NCI-H2107 treated with DMSO at 0.1 percent for 48 hours (cell line): Measurements from ENCODE around the gene IFNL3.
"Not testable (repeated sequence)": the region's sequence is repeated elsewhere in the genome, so short reads cannot be mapped to it uniquely, and the experiment has no call there.

ENCODE experiments used
- DNase-seq: peaks from one replicate; lab custom pipeline; 2025; ENCODE audit not compliant: unreplicated experiment; lab: John Stamatoyannopoulos, UW

Gene IFNL3

DNA sequence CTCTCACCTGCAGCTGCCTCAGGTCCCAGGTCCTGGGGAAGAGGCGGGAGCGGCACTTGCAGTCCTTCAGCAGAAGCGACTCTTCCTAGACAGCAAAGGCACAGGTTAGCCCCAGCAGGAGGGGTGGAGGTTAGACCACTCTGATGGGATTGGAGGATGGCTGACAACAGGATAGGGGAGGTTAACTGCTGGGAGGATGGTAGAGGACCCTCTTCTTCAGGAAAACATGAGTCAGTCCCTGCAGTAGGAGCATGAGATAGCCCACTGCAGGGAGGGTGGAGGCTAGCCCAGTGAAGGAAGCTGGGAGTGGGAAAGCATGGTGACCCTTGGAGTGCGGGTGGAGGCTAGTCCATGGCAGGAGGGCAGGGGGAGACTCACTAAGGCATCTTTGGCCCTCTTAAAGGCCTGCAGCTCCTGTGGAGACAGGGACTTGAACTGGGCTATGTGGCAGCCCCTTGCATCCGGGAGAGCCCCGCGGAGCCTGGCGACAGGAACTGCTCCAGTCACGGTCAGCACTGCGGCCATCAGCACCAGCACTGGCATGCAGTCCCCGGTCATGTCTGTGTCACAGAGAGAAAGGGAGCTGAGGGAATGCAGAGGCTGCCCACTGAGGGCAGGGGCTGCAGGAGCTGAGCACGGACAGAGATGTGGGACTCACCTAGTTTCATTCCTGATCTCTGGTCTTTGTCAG is at the start of gene IFNL3:
Gene IFNL3 (minus strand): TSS at position 597 of the 691 bp plus-strand sequence. CDS start 39 bp downstream, at position 558.
- DNase-seq: not testable (repeated sequence)

DNA sequence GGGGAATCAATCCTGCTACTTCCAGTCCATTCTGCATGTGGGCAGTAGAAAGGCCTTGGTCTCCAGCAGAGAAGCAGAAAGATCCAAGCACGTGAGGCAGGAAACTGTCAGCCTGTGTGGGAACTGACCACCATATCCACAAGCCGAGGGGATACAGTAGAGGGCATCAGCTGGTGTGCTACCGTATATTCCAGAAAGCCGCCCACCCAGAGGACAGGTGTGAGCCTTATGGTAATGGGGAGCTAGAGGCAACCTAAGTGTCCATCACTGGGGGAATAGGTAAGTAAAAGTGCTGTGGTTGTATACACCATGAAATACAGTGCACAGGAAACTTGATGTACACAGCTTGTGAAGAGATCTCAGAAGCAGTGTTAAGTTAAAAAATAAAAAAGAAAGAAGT is 48.6 kb upstream of the IFNL3 start:
- DNase-seq: no peak

DNA sequence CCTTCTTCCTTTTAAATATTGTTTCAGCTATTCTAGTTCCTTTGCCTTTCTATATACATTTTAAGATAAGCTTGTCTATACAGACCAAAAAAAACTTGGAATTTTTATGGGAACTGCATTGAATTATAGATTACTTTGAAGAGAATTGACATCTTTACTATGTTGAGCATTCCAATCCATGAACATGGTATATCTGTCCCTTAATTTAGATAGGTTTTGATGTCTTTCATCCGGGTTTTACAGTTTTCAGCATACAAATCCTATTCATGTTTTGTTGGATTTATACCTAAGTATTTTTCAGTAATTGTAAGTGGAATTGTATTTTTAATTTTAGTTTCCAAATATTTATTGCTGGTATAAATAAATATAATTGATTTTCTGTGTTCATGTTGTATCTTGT is 39.2 kb upstream of the IFNL3 start:
- no peak for DNase-seq

DNA sequence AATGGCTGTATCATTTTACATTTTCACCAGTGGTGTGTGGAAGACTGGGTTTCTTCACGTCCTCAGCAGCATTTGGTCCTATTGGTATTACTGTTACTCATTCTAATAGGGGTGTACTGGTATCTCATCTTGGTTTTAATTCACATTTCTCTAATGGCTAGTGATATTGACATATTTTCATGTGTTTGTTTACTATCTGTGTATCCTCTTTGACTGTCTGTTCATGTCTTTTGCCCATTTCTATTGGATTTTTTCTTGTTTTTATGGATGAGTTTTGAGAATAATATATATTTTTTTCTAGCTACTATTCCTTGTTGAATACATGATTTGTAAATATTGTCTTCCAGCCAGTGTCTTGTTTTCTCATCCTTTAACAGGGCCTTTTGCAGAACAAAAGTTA is 37.2 kb upstream of the IFNL3 start:
- DNase-seq: no peak

DNA sequence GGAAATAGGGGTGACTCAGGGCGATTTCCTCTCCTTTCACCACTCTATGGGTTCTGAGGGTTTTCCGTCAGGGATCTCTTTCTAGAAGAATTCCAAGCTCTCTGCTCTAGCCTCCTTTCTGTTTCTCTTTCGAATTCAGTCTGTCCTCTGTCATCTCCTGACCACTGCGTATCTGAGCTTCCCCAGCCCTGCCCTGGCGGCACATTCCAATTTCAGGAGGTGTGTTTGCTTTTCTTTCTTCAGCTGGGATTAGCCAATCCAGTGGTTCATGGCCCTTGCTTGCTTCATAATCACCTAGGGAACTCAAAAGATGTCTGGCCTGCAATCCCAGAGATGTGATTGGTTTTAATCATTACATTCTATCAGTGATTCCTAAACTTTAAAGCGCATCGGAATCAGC is 32.8 kb upstream of the IFNL3 start:
- DNase-seq: no peak

DNA sequence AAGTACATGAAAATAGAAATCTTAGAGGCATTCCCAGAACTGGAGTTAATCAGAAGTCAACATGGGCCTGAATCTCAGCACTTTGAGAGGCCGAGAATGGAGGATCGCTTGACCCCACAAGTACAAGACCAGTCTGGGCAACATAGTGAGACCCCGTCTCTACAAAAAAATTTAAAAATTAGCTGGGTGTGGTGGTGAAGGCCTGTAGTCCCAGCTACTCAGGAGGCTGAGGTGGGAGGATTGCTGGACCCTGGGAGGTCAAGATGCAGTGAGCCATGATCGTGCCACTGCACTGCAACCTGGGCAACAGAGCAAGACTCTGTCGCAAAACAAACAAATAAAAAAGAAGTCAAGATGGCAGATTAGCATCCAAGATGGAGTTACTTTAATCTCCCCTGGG is 31.9 kb upstream of the IFNL3 start:
- no peak for DNase-seq

DNA sequence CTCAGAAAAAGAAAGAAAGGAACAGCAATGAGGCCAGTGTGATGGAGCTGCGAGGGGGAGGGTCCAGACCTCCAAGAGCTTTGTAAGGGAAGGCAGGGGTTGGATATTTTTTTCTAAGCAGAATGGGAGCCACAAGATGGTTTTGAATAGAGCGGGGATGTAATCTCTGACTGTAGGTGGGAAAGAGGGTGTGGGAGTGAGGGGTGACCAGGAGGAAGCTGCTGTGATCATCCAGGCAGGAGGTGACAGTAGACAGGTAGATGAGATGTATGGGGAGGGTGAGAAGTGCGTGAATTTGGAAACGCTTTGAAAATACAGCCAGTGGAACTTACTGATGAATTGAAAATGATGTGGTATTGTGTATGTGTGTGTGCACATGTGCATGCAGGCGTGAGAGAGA is 30.8 kb upstream of the IFNL3 start:
- DNase-seq: no peak

DNA sequence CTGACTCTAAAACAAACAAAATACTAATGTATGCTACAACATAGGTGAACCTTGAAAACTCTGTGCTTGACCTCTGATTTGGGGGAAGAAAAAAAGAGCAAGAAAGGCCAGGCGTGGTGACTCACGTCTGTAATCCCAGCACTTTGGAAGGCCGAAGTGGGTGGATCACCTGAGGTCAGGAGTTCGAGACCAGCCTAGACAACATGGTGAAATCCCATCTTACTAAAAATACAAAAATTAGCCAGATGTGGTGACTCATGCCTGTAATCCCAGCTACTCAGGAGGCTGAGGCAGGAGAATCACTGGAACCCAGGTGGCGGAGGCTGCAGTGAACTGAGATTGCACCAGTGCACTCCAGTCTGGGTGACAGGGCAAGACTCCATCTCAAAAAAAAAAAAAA is 29.1 kb upstream of the IFNL3 start:
- DNase-seq: not testable (repeated sequence)

DNA sequence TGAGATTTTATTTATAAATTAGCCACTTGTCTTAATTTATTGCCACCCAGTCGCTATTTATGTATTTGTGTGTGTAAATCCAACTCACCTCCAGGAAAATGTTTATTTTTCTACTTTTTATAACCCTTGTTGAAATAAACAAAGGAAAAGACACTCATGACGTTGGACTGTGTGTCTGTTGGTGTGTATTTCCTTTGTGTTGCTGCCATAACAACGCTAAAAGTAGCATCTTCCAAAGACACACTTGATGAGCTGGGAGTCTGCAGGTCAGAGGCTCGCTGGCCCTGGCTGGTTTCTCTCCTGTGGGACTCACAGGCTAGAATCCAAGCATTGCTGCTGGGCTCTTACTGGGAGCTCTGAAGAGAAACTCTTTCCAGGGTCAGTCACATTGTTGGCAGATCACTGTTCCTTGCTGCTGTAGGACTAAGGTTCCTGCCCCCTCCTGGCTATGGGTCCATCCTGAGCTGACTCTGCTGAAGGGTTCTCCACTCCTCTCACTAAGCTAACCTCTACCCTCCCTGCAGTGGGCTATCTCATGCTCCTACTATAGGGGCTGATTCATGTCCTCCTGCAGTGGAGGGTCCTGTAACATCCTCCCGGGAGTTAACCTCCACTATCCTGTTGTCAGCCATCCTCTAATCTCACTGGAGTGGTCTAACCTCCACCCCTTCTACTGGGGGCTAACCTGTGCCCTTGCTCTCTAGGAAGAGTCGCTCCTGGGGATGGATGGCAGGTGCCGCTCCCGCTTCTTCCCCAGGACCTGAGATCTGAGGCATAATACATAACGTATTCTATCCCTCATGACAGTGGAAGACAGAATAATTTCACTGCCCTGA is 25.4 kb upstream of the IFNL3 start:
- no peak for DNase-seq

DNA sequence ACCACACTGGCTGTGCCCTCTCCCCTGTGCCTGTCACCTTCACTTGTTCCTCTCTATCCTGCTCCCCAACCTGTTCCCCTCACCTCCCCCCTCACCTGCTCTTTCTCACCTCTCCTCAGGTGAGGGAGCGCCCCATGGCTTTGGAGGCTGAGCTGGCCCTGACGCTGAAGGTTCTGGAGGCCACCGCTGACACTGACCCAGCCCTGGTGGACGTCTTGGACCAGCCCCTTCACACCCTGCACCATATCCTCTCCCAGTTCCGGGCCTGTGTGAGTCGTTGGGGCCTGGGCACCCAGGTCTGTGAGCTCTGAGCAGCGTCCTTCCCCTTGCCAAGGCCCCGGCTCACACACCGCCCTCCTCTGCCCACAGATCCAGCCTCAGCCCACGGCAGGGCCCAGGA is 24.6 kb upstream of the IFNL3 start:
- DNase-seq: not testable (repeated sequence)

DNA sequence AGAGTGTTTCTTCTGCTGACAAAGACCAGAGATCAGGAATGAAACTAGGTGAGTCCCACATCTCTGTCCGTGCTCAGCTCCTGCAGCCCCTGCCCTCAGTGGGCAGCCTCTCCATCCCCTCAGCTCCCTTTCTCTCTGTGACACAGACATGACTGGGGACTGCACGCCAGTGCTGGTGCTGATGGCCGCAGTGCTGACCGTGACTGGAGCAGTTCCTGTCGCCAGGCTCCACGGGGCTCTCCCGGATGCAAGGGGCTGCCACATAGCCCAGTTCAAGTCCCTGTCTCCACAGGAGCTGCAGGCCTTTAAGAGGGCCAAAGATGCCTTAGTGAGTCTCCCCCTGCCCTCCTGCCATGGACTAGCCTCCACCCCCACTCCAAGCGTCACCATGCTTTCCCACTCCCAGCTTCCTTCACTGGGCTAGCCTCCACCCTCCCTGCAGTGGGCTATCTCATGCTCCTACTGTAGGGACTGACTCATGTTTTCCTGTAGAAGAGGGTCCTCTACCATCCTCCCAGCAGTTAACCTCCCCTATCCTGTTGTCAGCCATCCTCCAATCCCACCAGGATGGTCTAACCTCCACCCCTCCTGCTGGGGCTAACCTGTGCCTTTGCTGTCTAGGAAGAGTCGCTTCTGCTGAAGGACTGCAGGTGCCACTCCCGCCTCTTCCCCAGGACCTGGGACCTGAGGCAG is 23.9 kb upstream of the IFNL3 start:
- not testable (repeated sequence) for DNase-seq

DNA sequence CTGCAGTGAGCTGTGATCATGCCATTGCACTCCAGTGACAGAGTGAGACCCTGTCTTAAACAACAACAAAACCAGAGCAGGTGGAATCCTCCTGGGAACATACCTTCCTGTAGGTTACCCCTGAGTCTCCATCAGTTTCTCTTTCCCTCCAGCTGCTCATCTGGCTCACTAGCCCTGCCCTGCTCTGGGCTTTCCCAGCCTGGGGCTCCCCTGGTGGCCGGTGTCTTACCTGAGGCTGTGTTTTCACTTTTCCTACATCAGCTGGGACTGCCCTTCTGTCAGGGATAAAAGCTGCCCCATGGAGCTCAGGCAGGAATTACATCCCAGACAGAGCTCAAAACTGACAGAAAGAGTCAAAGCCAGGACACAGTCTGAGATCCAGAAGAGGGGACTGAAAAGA is 23.3 kb upstream of the IFNL3 start, which contains the start of gene IFNL2:
Gene IFNL2 (plus strand): TSS at position 312 of the 400 bp plus-strand sequence. CDS start 173 bp downstream, outside the sequence.
- not testable (repeated sequence) for DNase-seq

DNA sequence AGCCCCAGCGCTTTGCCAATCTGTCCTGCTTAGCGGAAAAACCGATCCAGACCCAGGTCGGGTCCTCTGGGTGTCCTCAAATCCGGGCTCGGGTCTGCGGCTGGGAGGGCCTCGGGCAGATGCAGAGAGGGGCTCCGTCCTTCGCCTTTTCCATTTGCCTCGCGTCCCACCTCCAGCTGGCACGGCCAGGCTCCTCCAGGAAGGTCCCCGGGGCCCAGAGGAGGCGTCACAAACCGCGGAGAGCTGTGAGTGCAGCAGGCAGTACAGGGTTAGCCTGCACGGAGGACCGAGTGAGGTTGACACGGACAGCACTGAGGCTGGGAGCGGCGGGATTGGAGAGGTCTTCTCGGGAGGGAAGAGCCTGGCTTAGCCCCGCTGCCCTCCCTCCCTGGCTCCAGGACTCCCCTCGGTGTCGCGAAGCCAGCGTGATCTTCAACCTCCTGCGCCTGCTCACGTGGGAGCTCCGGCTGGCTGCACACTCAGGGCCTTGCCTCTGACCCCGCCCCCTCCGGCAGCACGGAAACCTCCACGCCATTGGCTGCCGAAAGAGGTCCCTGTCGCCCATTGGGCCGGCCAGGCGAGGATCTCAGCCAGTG is 20.6 kb upstream of the IFNL3 start:
- DNase-seq: no peak

DNA sequence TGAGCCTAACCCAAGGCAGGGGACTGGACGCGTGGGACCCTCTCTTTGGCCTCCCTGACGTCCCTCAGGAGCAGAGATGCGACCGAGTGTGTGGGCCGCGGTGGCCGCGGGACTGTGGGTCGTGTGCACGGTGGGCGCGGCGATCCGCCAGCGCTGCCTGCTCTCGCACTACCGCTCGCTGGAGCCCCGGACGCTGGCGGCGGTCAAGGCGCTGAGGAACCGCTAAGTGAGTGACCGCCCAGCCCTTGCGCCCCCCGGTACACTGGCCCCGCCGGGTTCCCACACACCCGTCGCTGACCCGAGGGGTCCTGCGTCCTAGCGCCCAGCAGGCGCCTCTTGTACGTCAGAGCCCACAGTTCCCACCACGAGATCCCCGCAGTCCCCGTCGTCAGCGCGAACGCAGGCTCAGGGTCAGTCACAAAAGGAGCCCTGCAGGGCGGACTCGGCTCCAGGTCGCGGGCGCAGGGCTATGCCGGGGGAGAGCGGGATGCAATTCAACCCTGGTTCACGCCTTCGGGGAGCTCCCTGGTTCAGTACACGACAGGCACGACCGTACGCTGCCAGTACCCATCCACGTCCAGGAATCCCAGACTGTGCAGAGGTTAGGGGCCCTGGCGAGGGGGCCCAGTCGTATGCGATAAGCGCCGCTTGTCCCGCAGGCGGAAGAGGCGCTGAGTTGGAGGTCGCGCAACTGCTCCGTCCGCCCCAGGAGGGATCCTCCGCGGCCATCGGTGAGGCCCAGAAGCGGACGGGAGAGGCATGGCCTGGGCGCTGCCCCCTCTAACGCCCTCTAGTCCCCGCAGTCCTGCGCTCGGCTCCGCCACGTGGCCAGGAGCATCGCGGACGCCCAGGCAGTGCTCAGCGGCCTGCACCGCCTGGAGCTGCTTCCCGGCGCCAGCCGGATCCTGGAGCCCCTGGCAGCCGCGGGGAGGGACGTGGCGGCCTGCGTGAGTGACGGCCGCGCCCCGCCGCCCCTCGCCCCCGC is 19.8 kb upstream of the IFNL3 start:
- no peak for DNase-seq

DNA sequence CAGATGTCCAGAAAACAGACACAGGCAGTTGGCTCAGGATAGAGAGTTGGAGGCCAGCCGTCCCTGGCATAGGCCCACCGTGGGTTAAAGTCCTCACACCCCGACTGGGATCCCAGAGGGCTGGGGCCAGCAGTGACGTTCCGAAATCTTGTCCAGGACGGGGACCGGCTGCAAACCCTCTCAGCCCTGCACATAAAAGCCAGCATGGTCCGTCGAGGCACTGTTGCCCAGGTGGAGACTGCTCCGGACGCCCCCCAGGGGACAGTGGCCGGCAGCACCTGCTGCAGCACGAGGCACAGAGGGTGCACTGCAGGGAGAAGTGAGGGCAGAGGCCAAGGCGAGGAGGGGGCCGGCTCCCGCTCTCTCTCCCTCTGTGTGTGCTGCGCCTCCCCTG is 19.1 kb upstream of the IFNL3 start:
- DNase-seq: no peak

DNA sequence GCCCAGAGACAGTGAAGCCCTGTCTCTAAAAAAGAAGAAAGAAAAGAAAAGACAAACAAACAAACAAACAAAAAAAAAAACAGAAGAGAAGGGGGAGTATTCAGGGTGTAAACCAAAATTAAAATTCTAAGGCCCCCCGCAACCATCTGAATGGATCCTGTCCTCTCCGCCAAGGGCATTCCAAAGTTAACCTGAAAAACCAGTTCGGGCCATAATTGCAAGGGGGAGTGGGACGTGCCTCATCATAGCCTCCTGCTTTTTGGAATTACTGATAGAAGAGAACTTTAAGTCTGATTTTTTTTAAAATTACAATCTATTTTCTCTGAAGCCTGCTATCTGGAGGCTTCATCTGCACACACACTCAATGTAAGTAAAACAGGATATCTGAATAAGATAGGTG is 17.7 kb upstream of the IFNL3 start:
- DNase-seq: no peak

DNA sequence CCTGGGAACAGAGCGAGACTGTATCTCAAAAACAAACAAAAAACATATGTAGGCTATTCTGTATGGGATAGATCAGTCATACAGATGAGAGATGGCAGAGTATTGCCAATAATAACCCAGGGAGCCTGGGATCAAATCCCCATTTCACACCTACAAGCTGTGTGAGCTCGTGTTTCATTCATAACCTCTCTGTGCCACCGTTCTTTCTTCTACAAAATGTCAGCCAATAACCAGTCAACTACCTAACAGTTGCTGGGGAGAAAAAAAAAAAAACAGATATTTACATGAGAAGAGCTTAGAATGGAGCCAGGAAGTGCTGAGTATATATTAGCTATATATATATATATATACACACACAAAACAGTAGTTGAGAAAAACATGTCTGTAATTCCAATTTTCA is 16.9 kb upstream of the IFNL3 start:
- no peak for DNase-seq

DNA sequence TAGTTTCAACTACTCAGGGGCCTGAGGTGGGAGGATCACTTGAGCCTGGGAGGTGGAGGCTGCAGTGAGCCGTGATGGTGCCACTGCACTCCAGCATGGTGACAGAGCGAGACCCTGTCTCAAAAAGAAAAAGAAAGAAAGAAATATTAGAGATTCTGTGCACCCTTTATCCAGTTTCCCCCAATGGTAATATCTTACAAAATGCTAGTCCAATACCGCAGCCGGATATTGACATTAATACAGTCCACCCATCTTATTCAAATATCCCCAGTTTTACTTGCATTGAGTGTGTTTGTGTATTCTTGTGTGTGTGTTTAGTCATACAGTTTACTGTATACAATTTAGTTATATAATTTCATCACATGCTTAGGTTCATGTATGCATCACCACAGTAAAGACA is 12.4 kb upstream of the IFNL3 start:
- DNase-seq: no peak

DNA sequence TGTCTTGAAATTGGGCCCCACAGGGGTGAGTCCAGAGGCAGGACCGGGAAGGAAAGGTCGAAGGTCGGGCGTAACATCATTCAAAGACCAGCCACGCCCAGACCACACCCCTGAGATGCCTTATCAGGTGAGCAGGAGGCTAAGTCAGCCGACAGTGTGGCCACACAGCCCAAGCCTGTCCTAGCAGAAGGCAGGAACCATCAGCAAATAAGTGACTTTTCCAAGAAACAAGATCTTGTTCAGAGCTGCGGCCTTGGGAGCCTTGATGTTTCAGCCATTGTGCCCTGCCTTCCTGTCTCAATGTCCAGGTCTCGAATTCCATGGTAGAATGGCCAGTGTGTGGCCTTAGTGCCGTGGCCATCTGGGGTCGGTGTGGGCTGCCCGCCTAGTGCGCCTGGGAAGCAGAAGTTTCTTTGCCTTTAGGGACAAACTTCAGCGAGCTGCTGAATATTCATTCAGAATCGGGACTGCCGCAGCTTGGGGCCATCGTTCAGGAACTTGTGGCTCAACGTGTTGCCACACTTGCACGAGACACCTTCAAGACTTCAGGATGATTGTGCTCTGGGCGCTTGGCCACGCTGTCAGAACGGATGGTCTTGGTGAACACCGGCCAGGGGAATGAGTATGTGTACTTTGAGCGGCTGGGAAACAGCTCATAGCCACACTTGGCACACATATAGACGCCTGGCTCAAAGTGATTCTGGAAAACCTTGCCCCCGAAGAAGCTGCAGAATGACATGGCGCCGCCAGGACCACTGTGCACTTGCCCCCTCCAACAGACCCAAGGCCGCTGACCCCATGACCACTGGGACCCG is 9.9 kb upstream of the IFNL3 start:
- DNase-seq: no peak
